ENCODE measurements around the gene DDTL. TPM values are rescaled to one million over a fixed set of nuclear protein-coding genes. Genes with fewer than 3 reads are reported as not detected.
A peak's percentile ranks its signal among the peaks of the same experiment; 100 is the strongest.

DDTL gene
- polyA plus RNA-seq, 3 donors: 0.25 to 0.41 TPM; not detected in 1

GRCh38 chr22:24006914-24007214 is 40.2 kb downstream of the DDTL start:
- H4K20me1 ChIP-seq (ENCODE audit: insufficient read depth, low read length): no peaks in the 10 kb centered on the region
- H3K4me2 ChIP-seq (replicated peaks; ENCODE audit: extremely low read depth, low read length, poor library complexity, severe bottlenecking): no peak overlapping the region
- H3K79me2 ChIP-seq (ENCODE audit: insufficient read depth, low read length): peaks cover 7% of the 10 kb centered on the region
- no peak for TF ChIP-seq CTCF (IDR thresholded peaks at IDR 0.05)
- peaks cover 1 to 3% (median 3%) of the 10 kb centered on the region in 3 donors for H3K27me3 Mint-ChIP-seq (ENCODE audit: low read depth in 3 of 3)
- no peak overlapping the region for H2AFZ ChIP-seq (ENCODE audit: insufficient read depth, low read depth, low read length, poor library complexity, severe bottlenecking)
- no peak overlapping the region for H3K4me3 Mint-ChIP-seq
- H3K9ac ChIP-seq (ENCODE audit: insufficient read depth, low read length, poor library complexity, severe bottlenecking): no peak overlapping the region
- no peak overlapping the region for H3K4me3 ChIP-seq (replicated peaks in 1 of 3; ENCODE audit: low read depth in 2 of 3, low read length in 3 of 3)
- peaks cover 7% of the 10 kb centered on the region for H3K4me1 Mint-ChIP-seq
- no peak for DNase-seq
- peak overlapping the region in 1 of 7 donors; percentile 16 for H3K27ac Mint-ChIP-seq
- WGBS (ENCODE audit: insufficient coverage): 98% methylated on average over 5 of the region's 6 CpGs
- H3K9me3 Mint-ChIP-seq: peaks cover 0 to 3% (median 0%) of the 10 kb centered on the region in 7 donors
- intact Hi-C loops (cut with micrococcal nuclease): loop anchor here in 1 of 2 donors (5.0 kb wide), 1 partner anchor 70 kb away; no protein-coding TSS in a partner anchor
- H3K36me3 ChIP-seq (replicated peaks in 1 of 2; ENCODE audit: control insufficient read depth in 1 of 2, insufficient read depth in 2 of 2, low read length in 2 of 2): no peaks in the 10 kb centered on the region
- H3K27ac ChIP-seq (ENCODE audit: low read depth in 1 of 2, low read length in 2 of 2): no peak overlapping the region
- H3K36me3 Mint-ChIP-seq: no peaks in the 10 kb centered on the region
- peaks cover 4 to 5% of the 10 kb centered on the region in 2 donors for H3K4me1 ChIP-seq (ENCODE audit: control insufficient read depth in 1 of 2, insufficient read depth in 2 of 2, low read length in 2 of 2)
- H3K9me3 ChIP-seq (replicated peaks in 1 of 2; ENCODE audit: control insufficient read depth in 1 of 2, insufficient read depth in 1 of 2, low read length in 2 of 2): no peaks in the 10 kb centered on the region
- H3K27me3 ChIP-seq (ENCODE audit: control insufficient read depth in 2 of 2, insufficient read depth in 2 of 2, low read length in 2 of 2): no peaks in the 10 kb centered on the region

- Histone ChIP-seq H4K20me1 (ENCODE audit: insufficient read depth, low read length) (no peaks in the 10 kb centered on the region), H3K79me2 (ENCODE audit: insufficient read depth, low read length) (peaks cover 13% of the 10 kb centered on the region), H3K9ac (ENCODE audit: insufficient read depth, low read length, poor library complexity, severe bottlenecking) (no peak overlapping the region), H3K4me1 (ENCODE audit: control insufficient read depth in 1 of 2, insufficient read depth in 2 of 2, low read length in 2 of 2) (peaks cover 10 to 11% of the 10 kb centered on the region in 2 donors), H3K27me3 (ENCODE audit: control insufficient read depth in 2 of 2, insufficient read depth in 2 of 2, low read length in 2 of 2) (no peaks in the 10 kb centered on the region), H3K4me3 (replicated peaks in 1 of 3; ENCODE audit: low read depth in 2 of 3, low read length in 3 of 3) (no peak overlapping the region), H3K27ac (ENCODE audit: low read depth in 1 of 2, low read length in 2 of 2) (no peak overlapping the region), H3K36me3 (replicated peaks in 1 of 2; ENCODE audit: control insufficient read depth in 1 of 2, insufficient read depth in 2 of 2, low read length in 2 of 2) (no peaks in the 10 kb centered on the region), H3K4me2 (replicated peaks; ENCODE audit: extremely low read depth, low read length, poor library complexity, severe bottlenecking) (no peak overlapping the region), H2AFZ (ENCODE audit: insufficient read depth, low read depth, low read length, poor library complexity, severe bottlenecking) (no peak overlapping the region), H3K9me3 (replicated peaks in 1 of 2; ENCODE audit: control insufficient read depth in 1 of 2, insufficient read depth in 1 of 2, low read length in 2 of 2) (no peaks in the 10 kb centered on the region)
- 83% methylated on average over 6 of the region's 8 CpGs for WGBS (ENCODE audit: insufficient coverage)
- Mint-ChIP-seq H3K4me3 (no peak overlapping the region), H3K9me3 (peaks cover 0 to 3% (median 0%) of the 10 kb centered on the region in 7 donors), H3K36me3 (no peaks in the 10 kb centered on the region), H3K27ac (peak overlapping the region in 1 of 7 donors; percentile 16), H3K4me1 (peaks cover 12% of the 10 kb centered on the region), H3K27me3 (ENCODE audit: low read depth in 3 of 3) (peaks cover 0 to 3% (median 1%) of the 10 kb centered on the region in 3 donors)
- no peak for TF ChIP-seq CTCF (IDR thresholded peaks at IDR 0.05)
- intact Hi-C loops (cut with micrococcal nuclease): loop anchor here in 1 of 2 donors (5.0 kb wide), 1 partner anchor 70 kb away; no protein-coding TSS in a partner anchor
- DNase-seq: no peak
These were observed 40.7 kb downstream of the DDTL start for GRCh38 chr22:24007253-24008021.

Measured in CD14-positive monocyte (primary cell).